Inflammatory macrophage (primary cell): ENCODE results near the gene CALM3.
"Not testable (repeated sequence)": the region's sequence is repeated elsewhere in the genome, so short reads cannot be mapped to it uniquely, and the experiment has no call there.

Experiments
- DNase-seq, 2 donors: peaks; one replicate each; pipeline ENCODE4 v3.0.0-alpha.2; 2020 to 2022
- total RNA-seq, 18 experiments: gene quantifications; one replicate each; lab custom pipeline; 2026; ENCODE audit warnings: mixed read lengths in 6 of 18, inconsistent platforms in 2 of 18; lab: John Stamatoyannopoulos, UW

Gene CALM3
- total RNA-seq: 321 to 959 (median 573) reads per million in 18 experiments

DNA sequence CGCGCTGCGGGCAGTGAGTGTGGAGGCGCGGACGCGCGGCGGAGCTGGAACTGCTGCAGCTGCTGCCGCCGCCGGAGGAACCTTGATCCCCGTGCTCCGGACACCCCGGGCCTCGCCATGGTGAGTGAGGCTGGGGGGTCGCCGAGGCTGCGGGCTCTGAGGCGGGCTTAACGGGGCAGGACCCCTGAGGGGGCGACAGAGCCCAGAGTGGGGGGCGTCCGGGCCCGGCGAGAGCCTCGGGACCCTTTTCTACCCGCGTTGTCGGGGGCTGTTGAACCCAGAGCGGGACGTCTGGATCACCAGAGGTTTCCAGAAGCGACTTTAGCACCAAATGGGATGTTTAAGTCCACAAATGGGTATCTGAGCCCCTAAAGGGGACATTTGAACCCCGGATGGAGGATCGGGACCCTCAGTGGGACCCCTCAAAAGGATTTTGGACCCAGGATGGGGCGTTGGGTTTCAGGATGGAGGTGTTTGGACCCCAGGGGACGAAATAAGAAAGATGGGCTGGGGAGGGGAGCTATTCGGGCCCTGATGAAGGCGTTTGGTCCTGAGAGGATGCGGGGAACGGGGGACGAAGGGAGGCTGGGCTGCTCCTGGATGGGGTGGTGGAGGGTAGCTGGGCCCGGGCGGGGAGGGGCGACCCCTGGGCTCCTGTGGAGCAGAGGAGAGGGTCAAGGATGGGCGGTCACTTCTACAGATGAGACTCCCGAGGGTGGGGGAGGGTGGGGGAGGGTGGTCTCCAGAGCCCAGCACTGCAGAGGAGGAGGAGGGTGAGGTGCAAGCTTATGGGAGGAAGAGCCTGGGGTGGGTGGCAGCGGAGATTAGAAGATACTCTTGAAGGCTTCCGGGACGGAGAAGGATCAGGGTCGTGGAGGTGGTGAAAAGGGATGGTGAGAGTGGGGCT lies at the start of gene CALM3:
Gene CALM3, plus strand, starts transcription at position 13 of the 907 bp plus-strand sequence. Its CDS starts 105 bp downstream, at position 118.
- no peak for DNase-seq

DNA sequence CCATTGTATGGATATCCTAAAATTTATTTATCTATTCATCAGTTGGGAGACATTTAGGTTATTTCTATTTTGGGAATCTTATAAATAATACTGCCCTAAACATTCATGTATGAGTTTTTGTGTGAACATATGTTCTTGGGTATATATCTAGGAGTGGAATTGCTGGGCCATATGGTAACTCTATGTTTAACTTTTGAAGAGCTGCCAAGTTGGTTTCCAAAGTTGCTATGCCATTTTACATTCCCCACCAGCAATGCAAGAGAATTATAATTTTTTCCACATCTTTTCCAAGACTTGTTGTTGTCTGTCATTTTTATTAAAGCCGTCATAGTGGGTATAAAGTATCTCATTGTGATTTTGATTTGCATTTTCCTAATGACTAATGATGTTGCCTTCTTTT lies 48.2 kb upstream of the CALM3 start:
- DNase-seq: no peak

DNA sequence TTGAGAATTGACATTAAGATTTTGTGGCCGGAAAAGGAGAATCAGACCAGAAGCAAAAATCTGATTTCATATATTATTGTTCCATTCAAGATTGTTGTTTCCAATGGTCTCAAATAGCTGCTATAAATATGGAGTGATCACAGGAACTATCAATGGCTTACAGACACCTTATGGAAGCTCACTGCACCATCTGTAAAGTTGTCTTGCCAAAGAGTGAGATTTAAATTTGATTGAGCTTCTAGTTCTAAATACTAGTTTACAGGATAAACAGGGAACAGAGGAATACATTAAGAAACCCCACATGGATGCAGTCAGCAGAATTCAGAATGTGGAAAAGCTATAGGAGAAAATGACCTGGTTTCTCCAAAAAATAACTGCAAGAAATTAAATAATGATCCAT lies 47.0 kb upstream of the CALM3 start:
- no peak for DNase-seq

DNA sequence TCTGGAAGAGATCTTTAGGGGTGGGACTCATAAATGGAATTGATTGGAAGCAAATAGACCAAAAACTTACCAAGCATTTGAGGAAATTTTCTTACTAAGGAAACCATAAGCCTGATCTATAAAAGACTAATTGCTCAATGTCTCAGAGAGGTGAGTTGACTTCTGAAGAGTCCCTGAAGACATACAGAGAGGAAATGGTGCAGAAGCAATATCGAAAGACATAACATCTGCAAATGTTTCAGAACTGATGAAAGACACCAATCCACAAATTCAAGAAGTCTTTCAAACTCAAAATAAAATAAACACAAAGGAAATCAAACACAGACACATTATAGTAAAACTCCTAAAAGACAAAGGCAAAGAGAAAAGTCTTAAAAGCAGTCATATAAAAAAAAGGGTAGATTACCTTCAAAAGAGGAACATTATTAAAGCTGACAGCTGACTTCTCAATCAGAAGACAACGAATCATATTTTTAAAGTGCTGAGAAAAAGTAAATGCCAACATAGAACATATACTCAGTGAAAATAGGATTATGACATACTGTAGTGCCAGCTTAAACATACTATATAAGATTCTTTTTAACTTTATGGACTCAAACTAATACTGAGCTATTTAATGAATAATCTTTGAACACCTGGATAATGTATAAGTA lies 45.4 kb upstream of the CALM3 start:
- peak; percentile 56 to 84 for DNase-seq

DNA sequence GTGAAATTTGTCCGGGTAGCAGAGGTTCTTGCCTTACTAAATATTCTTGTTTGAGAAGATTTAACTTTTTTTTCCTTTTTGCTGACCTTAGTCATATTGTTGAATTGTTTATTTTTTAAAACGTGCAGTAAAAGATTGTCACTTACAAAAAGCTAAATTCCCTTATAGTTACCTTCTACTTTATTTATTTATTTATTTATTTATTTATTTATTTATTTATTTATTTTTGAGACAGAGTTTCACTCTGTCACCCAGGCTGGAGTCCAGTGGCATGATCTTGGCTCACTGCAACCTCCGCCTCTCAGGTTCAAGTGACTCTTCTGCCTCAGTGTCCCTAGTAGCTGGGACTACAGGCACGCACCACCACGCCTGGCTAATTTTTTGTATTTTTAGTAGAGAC lies 44.7 kb upstream of the CALM3 start:
- not testable (repeated sequence) for DNase-seq

DNA sequence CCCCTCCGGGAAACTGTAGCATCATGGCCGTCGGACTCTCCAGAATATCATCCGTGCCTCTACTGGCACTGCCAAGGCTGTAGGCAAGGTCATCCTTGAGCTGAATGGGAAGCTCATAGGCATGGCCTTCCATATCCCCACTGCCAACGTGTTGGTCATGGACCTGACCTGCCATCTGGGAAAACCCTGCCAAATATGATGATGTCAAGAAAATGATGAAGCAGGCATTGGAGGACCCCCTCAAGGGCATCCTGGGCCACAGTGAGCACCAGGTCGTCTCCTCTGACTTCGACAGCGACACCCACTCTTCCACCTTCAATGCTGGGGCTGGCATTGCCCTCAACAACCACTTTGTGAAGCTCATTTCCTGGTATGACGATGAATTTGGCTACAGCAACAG lies 41.9 kb upstream of the CALM3 start:
- DNase-seq: no peak

DNA sequence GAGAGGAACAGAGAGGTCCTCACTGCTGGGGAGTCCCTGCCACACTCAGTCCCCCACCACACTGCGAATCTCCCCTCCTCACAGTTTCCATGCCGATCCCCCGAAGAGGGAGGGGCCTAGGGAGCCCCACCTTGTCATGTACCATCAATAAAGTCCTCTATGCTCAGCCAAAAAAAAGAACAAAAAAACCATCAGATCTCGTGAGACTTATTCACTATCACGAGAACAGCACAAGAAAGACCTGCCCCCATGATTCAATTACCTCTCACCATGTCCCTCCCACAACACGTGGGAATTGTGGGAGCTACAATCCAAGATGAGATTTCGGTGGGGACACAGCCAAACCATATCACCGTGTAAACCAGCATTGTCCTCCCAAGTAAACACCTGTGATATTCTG lies 41.5 kb upstream of the CALM3 start:
- DNase-seq: not testable (repeated sequence)

DNA sequence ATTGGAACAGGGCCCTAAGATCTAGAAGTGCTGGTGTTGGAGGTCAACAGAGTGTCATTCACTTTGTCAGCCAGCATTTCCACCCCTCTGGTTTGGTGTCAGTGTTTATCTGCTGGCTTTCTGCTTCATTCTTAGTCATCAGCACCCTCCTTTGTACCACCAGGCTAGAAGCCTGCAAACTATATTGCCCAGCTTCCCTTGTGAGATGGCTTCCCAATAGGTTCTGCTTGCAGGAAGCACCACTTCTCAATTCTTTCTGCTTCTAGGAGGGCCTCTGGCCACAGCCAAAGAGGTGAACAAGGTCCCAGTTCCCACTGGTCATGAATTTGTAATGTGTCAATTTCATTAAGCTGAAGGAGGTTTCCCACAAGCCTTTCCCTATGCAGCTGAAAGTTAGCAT lies 36.4 kb upstream of the CALM3 start:
- DNase-seq: peak; percentile 51 to 65

DNA sequence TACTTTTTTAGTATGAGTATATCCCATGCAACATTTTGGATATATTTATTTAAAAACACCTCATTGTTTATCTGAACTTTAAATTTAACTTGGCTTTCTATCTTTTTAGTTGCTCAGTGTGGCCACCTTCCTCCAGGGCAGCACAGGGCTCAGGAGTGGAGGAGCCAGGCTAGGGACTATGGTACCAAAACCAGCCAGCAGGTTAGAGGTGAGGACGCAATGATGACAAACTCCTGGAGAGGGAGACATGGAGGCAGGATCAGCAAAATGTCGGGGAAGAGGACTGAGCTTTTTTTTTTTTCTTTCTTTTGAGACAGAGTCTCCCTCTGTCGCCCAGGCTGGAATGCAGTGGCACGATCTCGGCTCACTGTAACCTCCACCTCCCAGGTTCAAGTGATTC lies 29.6 kb upstream of the CALM3 start:
- peak; percentile 37 to 56 for DNase-seq

DNA sequence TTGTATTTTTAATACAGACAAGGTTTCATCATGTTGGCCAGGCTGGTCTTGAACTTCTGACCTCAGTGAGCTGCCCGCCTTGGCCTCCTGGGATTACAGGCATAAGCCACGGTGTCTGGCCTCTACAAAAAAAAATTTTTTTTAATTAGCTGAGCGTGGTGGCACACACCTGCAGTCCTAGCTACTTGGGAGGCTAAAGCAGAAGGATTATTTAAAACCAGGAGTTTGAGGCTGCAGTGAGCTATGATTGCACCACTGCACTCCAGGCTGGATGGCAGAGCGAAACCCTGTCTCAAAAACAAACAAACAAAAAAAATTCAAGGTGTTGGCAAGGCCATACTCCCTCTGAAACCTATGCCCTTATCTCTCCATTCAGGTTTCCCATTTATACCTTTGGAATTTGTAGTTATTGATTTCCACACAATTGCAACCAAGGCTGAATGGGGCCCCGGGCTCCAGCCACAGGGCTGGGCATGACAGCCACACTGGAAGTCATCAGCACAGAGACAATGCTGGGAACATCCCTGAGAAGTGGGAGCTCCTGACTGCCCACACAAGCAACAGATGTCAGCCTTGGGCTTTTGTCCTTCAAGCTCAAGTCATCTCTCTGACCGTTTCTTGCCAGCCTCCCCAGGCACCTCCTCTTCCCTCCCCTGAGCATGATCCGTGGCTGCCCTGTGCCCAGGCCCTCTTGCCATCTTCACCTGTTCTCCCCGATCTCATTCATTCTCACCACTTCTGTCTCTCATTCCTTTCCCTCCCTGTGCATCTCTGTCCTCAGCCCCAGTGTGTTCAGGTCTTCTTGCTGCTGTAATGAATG lies 27.2 kb upstream of the CALM3 start:
- peak in 1 of 2 donors; percentile 58 for DNase-seq

DNA sequence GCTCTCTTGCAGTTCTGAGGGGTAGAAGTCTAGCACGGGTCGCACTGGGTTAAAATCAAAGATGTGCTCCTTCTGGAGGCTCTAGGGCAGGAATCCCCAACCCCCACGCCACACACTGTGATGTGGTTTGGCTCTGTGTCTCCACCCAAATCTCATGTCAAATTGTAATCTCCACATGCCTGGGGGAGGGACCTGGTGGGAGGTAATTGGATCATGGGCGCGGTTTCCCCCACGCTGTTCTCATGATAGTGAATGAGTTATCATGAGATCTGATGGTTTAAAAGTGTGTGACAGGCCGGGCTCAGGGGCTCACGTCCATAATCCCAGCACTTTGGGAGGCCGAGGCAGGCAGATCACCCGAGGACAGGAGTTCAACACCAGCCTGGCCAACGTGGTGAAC lies 26.6 kb upstream of the CALM3 start:
- peak; percentile 80 to 89 for DNase-seq

DNA sequence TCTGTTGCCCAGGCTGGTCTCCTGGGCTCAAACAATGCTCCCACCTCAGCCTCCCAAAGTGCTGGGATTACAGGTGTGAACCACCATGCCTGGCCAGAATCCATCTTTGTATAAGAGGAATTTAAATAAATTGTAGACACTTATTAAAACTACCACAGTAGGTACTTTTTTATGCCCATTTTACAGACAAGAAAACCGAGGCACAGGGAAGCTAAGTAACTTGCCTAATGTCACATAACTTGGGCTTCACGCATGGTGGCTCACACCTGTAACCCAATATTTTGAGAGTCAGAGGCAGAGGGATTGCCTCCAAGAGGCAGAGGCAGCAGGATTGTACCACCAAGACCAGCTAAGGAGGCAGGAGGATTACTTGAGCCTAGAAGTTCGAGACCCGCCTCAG lies 22.7 kb upstream of the CALM3 start:
- no peak for DNase-seq

DNA sequence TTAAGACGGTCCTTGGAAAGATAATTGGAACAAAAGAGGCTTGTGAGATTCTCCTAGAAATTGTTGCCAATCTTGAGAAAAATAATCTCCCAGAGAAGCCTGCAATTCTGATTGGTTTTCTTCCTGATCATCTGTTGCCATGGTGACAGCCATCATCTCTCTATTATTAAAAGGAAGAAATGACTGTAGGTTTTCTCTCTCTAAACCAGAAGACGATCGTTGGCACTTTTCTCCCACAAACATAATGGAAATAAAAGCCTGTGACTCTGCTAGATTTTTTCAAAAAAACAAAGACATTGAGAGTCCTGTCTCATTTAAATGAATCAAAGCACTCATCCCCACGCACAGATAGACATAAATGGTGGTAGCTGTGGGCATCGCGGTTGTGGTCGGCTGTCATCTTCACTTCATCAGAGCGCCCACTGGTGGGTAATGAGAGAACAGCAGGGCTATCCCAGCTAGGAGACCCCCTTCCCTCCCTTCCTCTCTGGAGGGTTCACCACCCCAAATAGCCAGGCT lies 21.7 kb upstream of the CALM3 start:
- DNase-seq: peak in 1 of 2 donors; percentile 21

DNA sequence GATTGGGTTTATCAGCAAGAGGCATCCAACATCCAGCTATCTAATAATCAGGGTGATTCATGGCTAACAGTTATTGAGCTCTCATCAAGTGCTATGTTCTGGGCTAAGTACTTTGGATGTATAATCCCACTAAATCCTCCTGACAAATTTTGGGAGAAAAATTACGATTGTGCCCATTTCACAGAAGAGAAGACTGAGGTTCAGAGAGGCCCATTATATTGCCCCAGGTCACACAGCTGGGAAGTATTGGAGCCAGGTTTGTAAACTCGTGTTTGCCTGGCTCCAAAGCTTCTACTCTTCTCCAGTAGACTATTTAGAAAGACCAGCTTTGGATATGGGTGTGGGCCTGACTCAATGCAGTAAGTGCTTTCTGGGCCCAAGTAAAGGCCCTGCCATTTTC lies 20.9 kb upstream of the CALM3 start:
- no peak for DNase-seq

DNA sequence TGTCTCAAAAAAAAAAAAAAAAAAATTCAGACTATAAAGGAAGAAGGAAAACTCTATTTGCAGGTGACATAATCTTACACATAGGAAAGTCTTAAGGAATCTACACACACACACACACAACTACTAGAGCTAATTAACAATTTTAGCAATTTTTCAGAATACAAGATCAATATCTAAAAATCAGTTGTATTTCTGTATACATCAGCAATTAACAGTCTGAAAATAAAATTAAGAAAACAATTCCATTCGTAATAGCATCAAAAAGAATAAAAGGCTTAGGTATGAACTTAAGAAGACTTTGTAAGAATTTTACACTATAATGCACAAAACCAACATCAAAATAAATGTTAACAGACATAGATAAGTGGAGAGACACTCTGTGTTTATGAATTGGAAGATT lies 15.6 kb upstream of the CALM3 start:
- no peak for DNase-seq

DNA sequence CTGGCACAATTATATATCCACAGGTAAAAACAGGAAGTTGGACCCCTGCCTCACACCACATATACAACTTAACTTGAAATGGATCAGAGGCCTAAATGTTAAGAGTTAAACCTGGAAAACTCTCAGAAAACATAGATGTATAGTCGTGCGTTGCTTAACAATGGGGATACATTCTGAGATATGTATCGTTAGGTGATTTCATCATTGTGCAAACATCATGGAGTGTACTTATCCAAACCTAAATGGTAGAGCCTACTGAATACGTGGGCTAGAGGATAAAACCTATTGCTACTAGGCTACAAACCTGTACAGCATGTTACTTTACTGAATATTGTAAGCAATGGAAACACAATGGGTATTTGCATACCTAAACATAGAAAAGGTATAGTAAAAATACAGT lies 14.8 kb upstream of the CALM3 start:
- no peak for DNase-seq

DNA sequence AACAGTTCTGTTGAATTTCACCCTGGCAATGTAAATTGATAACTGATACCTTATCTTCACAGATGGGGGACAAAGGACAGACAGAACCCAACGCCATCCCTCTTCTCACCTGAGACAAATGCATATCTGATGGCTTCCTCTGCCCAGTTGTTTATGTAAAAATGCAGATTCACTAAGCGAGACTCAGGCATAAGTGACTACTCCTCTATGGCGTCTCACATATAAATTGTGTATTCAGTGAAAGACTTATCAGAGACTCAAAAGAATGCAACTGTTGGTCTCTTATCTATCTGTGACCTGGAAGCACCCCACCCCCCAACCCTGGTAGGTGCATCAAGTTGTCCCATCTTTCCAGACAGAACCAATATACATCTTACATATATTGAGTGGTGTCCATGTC lies 13.3 kb upstream of the CALM3 start:
- no peak for DNase-seq

DNA sequence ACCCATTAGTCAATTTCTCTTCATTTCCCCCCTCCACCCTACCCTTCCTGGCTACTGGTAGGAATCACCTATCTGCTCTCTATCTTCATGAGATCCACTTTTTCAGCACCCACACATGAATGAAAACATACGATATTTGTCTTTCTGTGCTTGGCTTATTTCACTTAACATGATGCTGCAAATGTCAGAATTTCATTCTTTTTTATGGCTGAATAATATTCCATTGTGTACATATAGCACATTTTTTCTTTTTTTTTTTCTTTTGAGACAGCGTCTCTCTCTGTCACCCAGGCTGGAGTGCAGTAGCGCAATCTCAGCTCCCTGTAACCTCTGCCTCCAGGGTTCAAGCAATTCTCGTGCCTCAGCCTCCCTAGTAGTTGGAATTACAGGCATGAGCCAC lies 9.9 kb upstream of the CALM3 start:
- DNase-seq: no peak

DNA sequence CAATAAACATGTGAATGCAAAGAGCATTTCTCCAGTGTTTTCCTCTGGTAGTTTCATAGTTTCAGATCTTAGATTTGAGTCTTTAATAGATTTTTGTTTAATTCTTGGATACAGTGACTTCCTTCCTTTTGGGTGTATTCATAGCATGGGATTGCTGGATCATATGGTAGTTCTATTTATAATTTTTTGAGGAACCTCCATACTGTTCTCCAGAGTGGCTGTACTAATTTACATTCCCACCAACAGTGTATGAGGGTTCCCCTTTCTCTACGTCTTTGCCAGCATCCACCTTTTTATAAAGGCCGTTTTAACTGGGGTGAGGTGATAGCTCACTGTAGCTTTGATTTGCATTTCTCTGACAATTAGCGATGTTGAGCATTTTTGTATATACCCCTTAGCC lies 9.3 kb upstream of the CALM3 start:
- DNase-seq: peak; percentile 55 to 75

DNA sequence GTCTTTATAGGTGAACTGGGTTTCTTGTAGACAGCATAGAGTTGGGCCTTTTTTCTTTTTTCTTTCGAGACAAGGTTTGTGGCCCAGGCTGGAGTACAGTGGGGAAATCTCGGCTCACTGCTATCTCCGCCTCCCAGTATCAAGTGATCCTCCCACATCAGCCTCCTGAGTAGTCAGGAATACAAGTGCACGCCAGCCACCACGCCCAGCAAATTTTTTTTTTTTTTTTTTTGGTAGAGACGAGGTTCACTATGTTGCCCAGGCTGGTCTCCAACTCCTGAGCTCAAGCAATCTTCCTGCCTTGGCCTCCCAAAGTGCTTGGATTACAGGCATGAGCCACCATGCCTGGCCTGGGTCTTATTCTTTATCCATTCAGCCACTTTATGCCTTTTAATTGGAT lies 5.1 kb upstream of the CALM3 start:
- peak; percentile 43 to 45 for DNase-seq

DNA sequence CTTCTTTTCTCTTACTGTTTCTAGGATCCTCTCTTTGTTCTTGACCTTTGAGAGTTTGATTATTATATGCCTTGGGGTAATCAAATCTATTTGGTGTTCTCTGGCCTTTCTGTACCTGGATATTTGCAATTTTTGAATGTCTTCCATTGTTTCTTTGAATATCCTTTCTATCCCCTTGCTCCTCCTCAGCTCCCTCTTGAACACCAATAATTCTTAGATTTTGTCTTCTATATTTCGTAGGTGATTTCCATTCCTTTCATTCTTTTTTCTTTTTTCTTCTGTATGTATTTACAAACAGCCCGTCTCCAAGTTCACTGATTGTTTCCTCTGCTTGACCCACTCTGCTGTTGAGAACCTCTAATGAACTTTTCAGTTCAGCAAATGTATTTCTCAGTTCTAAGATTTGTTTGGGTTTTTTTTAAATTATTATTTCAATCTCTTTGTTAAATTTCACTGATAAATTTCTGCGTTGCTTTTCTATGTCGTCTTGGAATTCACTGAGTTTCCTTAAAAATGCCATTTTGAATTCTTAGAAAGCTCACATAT lies 2.7 kb upstream of the CALM3 start:
- no peak for DNase-seq

DNA sequence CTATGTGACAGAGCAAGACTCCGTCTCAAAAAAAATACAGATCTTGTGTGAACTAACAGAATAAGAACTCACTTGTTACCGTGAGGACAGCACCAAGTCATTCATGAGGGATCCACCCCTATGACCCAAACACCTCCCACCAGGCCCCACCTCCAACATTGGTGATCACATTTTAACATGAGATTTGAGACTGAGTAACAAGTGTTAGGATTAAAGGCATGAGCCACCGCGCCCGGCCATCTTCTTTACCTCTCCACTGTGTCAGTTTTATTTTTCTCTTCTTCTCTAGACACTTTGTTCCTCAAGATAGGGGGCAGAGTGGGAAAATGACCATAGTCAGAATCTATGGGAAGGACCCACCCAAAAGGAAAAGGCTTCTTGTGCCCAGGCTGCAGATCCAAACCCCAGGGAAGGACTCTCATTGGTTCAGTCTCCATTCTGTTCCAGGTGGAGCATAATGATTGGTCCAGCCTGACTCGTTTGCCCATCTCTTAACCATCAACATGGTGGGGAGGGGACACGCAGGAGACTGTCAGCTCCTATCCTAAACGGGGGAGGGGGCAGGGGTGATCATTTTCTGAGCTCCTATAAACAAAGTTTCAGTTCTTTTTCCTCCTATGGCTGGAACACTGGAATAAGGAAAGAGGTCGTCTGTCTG lies 1.3 kb upstream of the CALM3 start:
- no peak for DNase-seq
